ENCODE data around the gene CACNB2.
"Not testable (repeated sequence)": the region's sequence is repeated elsewhere in the genome, so short reads cannot be mapped to it uniquely, and the experiment has no call there.

CACNB2 gene

DNA sequence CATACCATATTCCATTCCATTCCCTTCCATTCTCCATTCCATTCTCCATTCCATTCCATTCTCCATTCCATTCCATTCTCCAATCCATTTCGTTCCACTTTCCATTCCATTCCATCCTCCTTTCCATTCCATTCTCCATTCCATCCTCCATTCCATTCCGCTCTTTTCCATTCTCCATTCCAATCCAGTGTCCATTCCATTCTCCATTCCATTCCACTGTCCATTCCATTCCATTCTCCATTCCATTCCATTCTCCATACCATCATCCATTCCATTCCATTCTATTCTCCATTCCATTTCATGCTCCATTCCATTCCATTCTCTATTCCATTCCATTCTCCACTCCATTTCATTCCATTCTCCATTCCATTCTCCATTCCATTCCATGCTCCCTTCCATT lies 430.2 kb downstream of the CACNB2 start:
- DNase-seq (ENCODE audit: low read depth): not testable (repeated sequence)

DNA sequence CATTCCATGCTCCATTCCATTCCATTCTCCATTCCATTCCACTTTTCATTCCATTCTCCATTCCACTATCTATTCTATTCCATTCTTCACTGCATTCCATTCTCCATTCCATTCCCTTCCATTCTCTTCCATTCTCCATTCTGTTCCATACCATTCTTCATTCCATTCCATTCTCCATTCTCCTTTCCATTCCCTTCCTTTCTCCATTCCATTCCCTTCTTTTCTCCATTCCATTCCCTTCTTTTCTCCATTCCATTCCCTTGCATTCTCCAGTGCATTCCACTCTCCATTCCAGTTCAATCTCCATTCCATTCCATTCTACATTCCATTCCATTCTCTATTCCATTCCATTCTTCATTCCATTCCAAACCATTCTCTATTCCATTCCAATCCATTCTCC lies 430.9 kb downstream of the CACNB2 start:
- no peak for DNase-seq (ENCODE audit: low read depth)

DNA sequence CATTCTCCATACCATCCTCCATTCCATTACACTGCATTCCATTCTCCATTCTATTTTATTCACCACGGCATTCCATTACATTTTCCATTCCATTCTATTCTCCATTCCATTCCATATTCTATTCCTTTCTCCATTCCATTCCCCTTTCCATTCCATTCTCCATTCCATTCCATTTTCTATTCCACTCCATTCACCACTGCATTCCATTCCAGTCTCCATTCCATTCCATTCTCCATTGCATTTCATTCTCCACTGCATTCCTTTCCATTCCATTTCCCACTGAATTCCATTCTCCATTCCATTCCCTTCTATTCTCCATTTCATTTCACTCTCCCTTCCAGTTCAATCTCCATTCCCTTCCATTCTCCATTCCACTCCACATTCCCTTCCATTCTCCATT lies 431.6 kb downstream of the CACNB2 start:
- no peak for DNase-seq (ENCODE audit: low read depth)

DNA sequence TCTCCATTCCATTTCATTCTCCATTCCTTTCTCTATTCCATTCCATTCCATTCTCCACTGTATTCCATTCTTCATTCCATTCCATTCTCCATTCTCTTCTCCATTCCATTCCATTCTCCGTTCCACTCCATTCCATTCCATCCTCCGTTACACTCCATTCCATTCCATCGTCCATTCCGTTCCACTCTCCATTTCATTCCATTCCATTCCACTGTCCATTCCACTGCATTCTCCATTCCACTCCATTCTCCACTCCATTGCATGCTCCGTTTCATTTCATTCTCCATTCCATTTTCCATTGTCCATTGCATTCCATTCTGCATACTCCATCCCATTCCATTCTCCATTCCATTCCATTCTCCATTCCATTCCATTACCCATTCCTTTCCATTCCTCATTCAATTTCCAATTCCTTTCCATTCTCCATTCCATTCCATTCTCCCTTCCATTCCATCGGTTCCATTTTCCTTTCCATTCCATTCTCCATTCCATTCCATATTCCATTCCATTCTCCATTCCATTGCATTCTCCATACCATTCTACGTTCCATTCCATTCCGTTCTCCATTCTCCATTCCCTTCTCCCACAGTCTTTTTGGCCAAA lies 432.8 kb downstream of the CACNB2 start:
- DNase-seq (ENCODE audit: low read depth): no peak

DNA sequence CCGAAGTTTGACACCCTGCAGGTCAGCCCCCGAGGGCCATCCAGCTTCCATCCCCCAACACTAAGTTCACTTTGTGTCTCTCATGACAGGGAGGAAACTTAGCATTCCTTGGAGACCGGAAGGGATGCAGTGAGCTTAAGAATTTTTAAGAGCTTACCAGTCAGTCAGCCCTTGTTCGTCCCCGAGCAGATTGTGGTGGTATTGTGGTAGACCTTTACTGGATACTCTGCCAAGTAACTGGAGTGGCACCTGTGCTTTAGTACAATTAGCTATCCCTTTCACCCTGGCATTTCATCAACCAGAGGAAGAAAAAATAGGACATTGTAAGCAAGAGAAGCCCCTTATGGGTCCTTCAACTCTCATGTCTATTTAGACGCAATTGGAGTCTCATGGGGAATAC lies 436.4 kb downstream of the CACNB2 start:
- DNase-seq (ENCODE audit: low read depth): no peak

DNA sequence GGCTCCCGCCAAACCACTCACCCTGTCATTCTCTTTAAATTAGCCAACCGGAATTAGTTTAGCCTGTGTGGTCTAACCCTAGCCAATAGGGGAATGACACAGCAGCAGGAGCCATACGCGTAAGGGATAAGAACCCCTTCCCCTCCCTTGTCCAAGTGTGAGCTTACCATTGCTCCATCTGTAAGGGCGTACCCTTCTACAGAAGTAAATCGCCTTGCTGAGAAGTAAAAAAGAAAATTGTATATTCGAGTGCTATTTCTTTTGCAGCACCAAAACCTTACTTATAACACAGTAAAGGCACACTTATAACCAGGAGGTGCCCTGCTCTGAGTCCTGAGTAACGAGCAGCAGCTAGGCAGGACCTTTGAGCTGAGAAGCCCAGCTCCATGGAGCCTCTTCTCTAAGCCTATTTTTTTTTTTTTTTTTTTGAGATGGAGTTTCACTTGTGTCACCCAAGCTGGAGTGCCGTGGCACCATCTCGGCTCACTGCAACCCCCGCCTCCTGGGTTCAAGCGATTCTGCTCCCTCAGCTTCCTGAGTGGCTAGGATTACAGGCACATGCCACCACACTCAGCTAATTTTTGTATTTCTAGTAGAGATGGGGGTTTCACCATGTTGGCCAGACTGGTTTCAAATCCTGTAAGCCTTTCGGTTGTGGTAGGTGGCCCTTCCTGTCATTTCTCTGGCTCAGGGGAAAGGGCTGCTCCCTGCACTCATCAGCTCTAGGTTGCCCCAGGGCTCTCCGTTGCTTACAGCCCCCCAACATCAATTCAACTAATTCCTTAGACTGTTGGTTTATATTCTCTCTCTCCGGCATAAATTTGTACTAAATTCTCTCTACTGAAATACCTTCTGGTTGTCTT lies 437.8 kb downstream of the CACNB2 start:
- no peak for DNase-seq (ENCODE audit: low read depth)

DNA sequence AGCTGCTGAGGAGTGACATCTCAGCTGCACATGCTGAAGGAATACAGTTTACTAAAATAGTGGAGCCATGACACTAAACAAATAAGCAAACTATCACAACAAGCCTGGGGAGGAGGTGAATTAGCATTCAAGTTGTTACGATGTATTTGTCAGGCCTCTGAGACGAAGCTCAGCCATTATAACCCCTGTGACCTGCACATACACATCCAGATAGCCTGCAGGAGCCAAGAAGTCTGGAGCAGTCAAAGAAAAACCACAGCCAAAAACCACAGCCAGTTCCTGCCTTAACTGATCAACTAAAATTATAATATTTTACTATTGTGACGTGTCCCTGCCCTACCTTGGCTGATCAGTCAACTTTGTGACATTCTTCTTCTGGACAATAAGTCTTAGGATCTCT lies 442.6 kb downstream of the CACNB2 start:
- DNase-seq (ENCODE audit: low read depth): no peak

DNA sequence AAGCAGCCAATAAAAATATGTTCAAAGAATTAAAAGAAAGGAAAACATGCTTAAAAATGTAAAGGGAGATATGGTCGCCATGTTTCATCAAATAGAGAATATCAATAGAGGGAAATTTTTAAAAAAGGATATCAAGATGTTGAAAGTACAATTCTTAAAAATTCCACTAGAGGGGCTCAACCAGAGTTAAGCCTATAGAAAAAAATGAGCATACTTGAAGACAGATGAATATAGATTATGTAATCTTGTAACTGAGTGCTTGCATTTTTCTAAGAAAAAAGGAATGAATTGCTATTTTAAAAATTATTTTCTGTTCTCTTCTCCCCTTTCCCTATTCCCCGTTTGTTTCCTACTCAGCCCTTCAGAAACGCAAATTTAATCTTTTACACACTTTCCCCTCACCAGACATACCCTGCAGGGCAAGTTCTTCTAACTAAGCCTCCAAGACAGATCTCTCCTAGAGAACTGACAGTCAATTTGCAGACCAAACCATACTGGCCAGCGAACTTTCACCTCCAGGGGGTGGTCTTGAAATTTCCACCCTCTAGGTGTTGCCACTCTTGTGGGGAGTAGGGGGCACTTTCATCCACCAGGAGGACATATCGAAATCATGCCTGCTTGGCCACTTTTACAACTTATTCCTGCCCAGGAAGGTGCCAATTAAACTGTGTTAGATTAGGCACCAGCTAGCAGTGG lies 443.5 kb downstream of the CACNB2 start:
- DNase-seq (ENCODE audit: low read depth): no peak

DNA sequence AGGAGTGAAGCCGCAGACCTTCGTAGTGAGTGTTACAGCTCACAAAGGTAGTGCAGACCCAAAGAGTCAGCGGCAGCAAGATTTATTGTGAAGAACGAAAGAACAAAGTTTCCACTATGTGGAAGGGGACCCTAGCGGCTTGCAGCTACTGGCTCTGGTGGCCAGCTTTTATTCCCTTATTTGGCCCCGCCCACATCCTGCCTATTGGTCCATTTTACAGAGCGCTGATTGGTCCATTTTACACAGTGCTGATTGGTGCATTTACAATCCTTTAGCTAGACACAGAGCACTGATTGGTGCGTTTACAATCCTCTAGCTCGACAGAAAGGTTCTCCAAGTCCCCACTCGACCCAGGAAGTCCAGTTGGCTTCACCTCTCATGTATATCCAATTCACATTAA lies 446.4 kb downstream of the CACNB2 start:
- not testable (repeated sequence) for DNase-seq (ENCODE audit: low read depth)

DNA sequence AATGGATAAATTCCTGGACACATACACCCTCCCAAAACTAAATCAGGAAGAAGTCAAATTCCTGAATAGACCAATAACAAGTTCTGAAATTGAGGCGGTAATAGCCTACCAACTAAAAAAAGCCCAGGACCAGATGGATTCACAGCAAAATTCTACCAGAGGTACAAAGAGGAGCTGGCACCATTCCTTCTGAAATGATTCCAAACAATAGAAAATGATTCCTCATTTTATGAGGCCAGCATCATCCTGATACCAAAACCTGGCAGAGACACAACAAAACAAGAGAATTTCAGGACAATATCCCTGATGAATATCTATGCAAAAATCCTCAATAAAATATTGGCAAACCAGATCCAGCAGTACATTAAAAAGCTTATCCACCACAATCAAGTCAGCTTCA lies 450.9 kb downstream of the CACNB2 start:
- not testable (repeated sequence) for DNase-seq (ENCODE audit: low read depth)
